HepG2 (cell line): ENCODE data around the gene VGF. TPM values are rescaled to one million over a fixed set of nuclear protein-coding genes. Genes with fewer than 3 reads are reported as not detected.

ENCODE experiments used
- ADNP ChIP-seq: sonication (generic); formaldehyde crosslinking; IDR thresholded peaks from 2 replicates; pipeline ENCODE4 v1.4.0; 2020; ENCODE audit warnings: missing genetic modification reagents
- CBFB ChIP-seq: sonication (generic); formaldehyde crosslinking; IDR thresholded peaks from 2 replicates; pipeline ENCODE4 v1.4.0; 2020; ENCODE audit warnings: missing genetic modification reagents
- CCAR2 ChIP-seq: fragments of 200-400 bp; formaldehyde crosslinking; optimal IDR thresholded peaks from 2 replicates; pipeline ENCODE3; 2018; ENCODE audit warnings: low read depth, mild to moderate bottlenecking, low read length, moderate library complexity
- FOXO1 ChIP-seq: sonication (generic); formaldehyde crosslinking; IDR thresholded peaks from 2 replicates; pipeline ENCODE4 v1.4.0; 2020; ENCODE audit warnings: missing genetic modification reagents
- HBP1 ChIP-seq: IDR thresholded peaks from 2 replicates; pipeline ENCODE4 v1.6.1; 2016; ENCODE audit warnings: low read depth, control low read depth
- HES4 ChIP-seq: sonication (generic); formaldehyde crosslinking; IDR thresholded peaks from 2 replicates; pipeline ENCODE4 v1.9.0; 2021; ENCODE audit warnings: mild to moderate bottlenecking, missing genetic modification reagents, borderline replicate concordance
- MED8 ChIP-seq: sonication (generic); formaldehyde crosslinking; IDR thresholded peaks from 2 replicates; pipeline ENCODE4 v1.8.1; 2023; ENCODE audit warnings: mild to moderate bottlenecking, missing genetic modification reagents; ENCODE audit not compliant: insufficient replicate concordance
- SRSF4 ChIP-seq: fragments of 200-400 bp; formaldehyde crosslinking; IDR thresholded peaks from one replicate; pipeline ENCODE4 v1.6.1; 2018; ENCODE audit warnings: mild to moderate bottlenecking, low read depth, low read length, moderate library complexity; ENCODE audit not compliant: poor library complexity, severe bottlenecking
- TAF15 ChIP-seq: fragments of 200-400 bp; formaldehyde crosslinking; IDR thresholded peaks from one replicate; pipeline ENCODE4 v1.6.1; 2018; ENCODE audit warnings: mild to moderate bottlenecking, low read depth, low read length; ENCODE audit not compliant: poor library complexity, severe bottlenecking
- ZC3H4 ChIP-seq: sonication (generic); formaldehyde crosslinking; IDR thresholded peaks from 2 replicates; pipeline ENCODE4 v1.4.0; 2020; ENCODE audit warnings: missing genetic modification reagents, borderline replicate concordance
- ZNF614 ChIP-seq: IDR thresholded peaks from 2 replicates; pipeline ENCODE4 v1.6.1; 2018; ENCODE audit warnings: missing biosample characterization, missing genetic modification reagents, inconsistent platforms, borderline replicate concordance
- ZNF772 ChIP-seq: sonication (generic); formaldehyde crosslinking; IDR thresholded peaks from 2 replicates; pipeline ENCODE4 v1.5.0; 2020; ENCODE audit warnings: mild to moderate bottlenecking, missing genetic modification reagents
- ZNF780A ChIP-seq: sonication (generic); formaldehyde crosslinking; IDR thresholded peaks from 2 replicates; pipeline ENCODE4 v1.8.0; 2022; ENCODE audit warnings: mild to moderate bottlenecking, missing genetic modification reagents, moderate library complexity
- polyA plus RNA-seq, 8 experiments: library from polyadenylated mRNA; depleted of rRNA in 3 of 8; stranded (reverse) in 7 of 8; unstranded in 1 of 8; fragments of >200 nt; fragmentation: Illumina TruSeq in 4 of 8; extraction: Trizol in 4 of 8; gene quantifications; 2 replicates each; pipeline versions ENCODE4 v1.2.1 to v1.2.3, GENCODE V29; 2011 to 2016; ENCODE audit warnings: low read depth in 4 of 8, missing spikeins in 1 of 8, mixed read lengths in 1 of 8; ENCODE audit not compliant: insufficient read depth in 1 of 8
- total RNA-seq, 5 experiments: library from RNA; depleted of rRNA; stranded (reverse); fragments of >200 nt; fragmentation: Illumina TruSeq; extraction: Trizol; gene quantifications; 2 replicates each; pipeline ENCODE4 v1.2.3, GENCODE V29; 2016; ENCODE audit warnings: low read depth in 1 of 5
- TF ChIP-seq, protein P1 (sequence below): sonication (generic); formaldehyde crosslinking; IDR thresholded peaks from 2 replicates; pipeline ENCODE4 v1.9.0; 2021; ENCODE audit warnings: mild to moderate bottlenecking, missing genetic modification reagents
- TF ChIP-seq, protein P2 (sequence below): sonication (generic); formaldehyde crosslinking; IDR thresholded peaks from 2 replicates; pipeline ENCODE4 v1.4.0; 2020; ENCODE audit warnings: missing genetic modification reagents
- TF ChIP-seq, protein P3 (sequence below): sonication (generic); formaldehyde crosslinking; IDR thresholded peaks from 2 replicates; pipeline ENCODE4 v1.4.0; 2020; ENCODE audit warnings: low read depth, mild to moderate bottlenecking, missing genetic modification reagents

Gene VGF
- total and polyA plus RNA-seq, 2 of the 13 experiments (the other 11 are each of a cell fraction or from before 2014, with no cell fraction given): 0.12 to 0.46 TPM

DNA sequence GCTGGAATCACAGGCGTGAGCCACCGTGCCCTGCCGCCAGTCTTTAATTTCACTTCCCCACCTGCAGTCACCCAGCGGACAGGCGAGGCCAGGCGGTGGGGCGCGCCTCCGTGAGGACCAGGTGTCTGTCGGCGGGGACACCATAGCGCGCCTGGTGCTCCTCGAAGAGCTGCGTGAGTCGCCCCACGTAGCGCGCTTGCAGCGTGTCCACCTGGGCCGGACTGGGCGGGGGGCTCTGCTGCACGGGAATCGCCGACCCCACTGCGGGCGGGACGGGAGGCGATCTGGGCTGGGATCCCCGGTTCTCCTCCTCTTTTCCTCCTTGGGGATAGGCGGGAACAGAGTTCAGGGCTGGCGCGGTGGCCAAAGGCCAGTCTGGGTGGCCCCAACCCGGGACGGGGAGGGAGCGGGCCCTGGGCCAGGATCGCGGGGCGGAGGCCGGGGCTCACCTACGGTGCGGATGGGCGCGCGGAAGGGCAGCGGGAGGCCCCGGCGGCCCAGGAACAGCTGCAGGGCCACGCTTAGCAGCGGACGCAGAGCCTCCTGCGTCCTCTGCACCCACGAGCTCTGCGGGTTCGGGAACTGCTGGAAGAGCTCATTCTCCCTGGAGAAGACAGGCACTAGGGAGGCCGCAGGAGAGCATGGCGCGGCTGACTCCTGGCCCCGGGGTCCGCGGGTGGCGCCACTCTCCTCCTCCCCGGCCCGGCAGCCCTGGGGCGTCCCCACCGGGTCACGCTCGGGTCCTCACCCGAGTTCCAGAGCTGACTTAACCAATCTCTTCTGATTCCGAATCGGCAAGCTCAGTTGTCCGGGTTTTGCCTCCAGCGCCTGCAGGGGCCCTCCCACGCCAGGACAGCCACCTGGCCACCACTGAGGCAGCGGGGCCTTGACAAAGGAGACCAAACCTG, 36.6 kb upstream of the VGF start (continued):
- TF ChIP-seq, protein P1, sequence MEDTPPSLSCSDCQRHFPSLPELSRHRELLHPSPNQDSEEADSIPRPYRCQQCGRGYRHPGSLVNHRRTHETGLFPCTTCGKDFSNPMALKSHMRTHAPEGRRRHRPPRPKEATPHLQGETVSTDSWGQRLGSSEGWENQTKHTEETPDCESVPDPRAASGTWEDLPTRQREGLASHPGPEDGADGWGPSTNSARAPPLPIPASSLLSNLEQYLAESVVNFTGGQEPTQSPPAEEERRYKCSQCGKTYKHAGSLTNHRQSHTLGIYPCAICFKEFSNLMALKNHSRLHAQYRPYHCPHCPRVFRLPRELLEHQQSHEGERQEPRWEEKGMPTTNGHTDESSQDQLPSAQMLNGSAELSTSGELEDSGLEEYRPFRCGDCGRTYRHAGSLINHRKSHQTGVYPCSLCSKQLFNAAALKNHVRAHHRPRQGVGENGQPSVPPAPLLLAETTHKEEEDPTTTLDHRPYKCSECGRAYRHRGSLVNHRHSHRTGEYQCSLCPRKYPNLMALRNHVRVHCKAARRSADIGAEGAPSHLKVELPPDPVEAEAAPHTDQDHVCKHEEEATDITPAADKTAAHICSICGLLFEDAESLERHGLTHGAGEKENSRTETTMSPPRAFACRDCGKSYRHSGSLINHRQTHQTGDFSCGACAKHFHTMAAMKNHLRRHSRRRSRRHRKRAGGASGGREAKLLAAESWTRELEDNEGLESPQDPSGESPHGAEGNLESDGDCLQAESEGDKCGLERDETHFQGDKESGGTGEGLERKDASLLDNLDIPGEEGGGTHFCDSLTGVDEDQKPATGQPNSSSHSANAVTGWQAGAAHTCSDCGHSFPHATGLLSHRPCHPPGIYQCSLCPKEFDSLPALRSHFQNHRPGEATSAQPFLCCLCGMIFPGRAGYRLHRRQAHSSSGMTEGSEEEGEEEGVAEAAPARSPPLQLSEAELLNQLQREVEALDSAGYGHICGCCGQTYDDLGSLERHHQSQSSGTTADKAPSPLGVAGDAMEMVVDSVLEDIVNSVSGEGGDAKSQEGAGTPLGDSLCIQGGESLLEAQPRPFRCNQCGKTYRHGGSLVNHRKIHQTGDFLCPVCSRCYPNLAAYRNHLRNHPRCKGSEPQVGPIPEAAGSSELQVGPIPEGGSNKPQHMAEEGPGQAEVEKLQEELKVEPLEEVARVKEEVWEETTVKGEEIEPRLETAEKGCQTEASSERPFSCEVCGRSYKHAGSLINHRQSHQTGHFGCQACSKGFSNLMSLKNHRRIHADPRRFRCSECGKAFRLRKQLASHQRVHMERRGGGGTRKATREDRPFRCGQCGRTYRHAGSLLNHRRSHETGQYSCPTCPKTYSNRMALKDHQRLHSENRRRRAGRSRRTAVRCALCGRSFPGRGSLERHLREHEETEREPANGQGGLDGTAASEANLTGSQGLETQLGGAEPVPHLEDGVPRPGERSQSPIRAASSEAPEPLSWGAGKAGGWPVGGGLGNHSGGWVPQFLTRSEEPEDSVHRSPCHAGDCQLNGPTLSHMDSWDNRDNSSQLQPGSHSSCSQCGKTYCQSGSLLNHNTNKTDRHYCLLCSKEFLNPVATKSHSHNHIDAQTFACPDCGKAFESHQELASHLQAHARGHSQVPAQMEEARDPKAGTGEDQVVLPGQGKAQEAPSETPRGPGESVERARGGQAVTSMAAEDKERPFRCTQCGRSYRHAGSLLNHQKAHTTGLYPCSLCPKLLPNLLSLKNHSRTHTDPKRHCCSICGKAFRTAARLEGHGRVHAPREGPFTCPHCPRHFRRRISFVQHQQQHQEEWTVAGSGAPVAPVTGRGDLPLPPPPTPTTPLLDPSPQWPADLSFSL (CRISPR knock-in tag): 0 out of 2 replicates have a peak, but pooled peaks have one; percentile 41
- peak; percentile 91 for TF ChIP-seq MED8 (CRISPR knock-in tag)
- TF ChIP-seq, protein P2, sequence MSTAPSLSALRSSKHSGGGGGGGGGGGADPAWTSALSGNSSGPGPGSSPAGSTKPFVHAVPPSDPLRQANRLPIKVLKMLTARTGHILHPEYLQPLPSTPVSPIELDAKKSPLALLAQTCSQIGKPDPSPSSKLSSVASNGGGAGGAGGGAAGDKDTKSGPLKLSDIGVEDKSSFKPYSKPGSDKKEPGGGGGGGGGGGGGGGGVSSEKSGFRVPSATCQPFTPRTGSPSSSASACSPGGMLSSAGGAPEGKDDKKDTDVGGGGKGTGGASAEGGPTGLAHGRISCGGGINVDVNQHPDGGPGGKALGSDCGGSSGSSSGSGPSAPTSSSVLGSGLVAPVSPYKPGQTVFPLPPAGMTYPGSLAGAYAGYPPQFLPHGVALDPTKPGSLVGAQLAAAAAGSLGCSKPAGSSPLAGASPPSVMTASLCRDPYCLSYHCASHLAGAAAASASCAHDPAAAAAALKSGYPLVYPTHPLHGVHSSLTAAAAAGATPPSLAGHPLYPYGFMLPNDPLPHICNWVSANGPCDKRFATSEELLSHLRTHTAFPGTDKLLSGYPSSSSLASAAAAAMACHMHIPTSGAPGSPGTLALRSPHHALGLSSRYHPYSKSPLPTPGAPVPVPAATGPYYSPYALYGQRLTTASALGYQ (CRISPR knock-in tag): no peak; the same call in 1 of the 2 replicates
- no peak for TF ChIP-seq SRSF4
- no peak for TF ChIP-seq ZNF780A
- no peak for TF ChIP-seq CBFB (CRISPR knock-in tag)
- no peak for TF ChIP-seq ZC3H4 (CRISPR knock-in tag)
- no peak for TF ChIP-seq ADNP (CRISPR knock-in tag)
- peak; percentile 84; the same call in 1 of the 2 replicates for TF ChIP-seq ZNF772
- no peak for TF ChIP-seq HBP1
- TF ChIP-seq CCAR2: no peak
- no peak for TF ChIP-seq TAF15
- TF ChIP-seq HES4 (CRISPR knock-in tag): peak; percentile 88; the same call in 1 of the 2 replicates
- TF ChIP-seq, protein P3, sequence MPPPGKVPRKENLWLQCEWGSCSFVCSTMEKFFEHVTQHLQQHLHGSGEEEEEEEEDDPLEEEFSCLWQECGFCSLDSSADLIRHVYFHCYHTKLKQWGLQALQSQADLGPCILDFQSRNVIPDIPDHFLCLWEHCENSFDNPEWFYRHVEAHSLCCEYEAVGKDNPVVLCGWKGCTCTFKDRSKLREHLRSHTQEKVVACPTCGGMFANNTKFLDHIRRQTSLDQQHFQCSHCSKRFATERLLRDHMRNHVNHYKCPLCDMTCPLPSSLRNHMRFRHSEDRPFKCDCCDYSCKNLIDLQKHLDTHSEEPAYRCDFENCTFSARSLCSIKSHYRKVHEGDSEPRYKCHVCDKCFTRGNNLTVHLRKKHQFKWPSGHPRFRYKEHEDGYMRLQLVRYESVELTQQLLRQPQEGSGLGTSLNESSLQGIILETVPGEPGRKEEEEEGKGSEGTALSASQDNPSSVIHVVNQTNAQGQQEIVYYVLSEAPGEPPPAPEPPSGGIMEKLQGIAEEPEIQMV (CRISPR knock-in tag): 0 out of 2 replicates have a peak, but pooled peaks have one; percentile 48
- TF ChIP-seq FOXO1 (CRISPR knock-in tag): 0 out of 2 replicates have a peak, but pooled peaks have one; percentile 12
- TF ChIP-seq ZNF614 (CRISPR knock-in tag): no peak
